Colonic mucosa (tissue), 4 donors: Measurements from ENCODE around the gene PARG. TPM values are rescaled to one million over a fixed set of nuclear protein-coding genes. Genes with fewer than 3 reads are reported as not detected.
"Not testable (repeated sequence)": the region's sequence is repeated elsewhere in the genome, so short reads cannot be mapped to it uniquely, and the experiment has no call there.

Source experiments
- DNase-seq: peaks from one replicate; pipeline ENCODE4 v3.0.0-alpha.2; 2020
- H3K27ac ChIP-seq: fragments of 200-600 bp; one replicate; pipeline ENCODE4 v1.8.0; 2021
- H3K27me3 ChIP-seq: fragments of 200-600 bp; one replicate; pipeline ENCODE4 v1.8.0; 2021
- H3K36me3 ChIP-seq: fragments of 200-600 bp; one replicate; pipeline ENCODE4 v1.8.0; 2021
- H3K4me1 ChIP-seq: fragments of 200-600 bp; one replicate; pipeline ENCODE4 v1.8.0; 2021; ENCODE audit warnings: mild to moderate bottlenecking
- H3K4me3 ChIP-seq: fragments of 200-600 bp; one replicate; pipeline ENCODE4 v1.8.0; 2021
- H3K9ac ChIP-seq, 2 donors: one replicate each; pipeline ENCODE4 v1.7.0; 2013; ENCODE audit warnings: control low read depth in 2 of 2, low read depth in 2 of 2, low read length in 2 of 2
- H3K9me3 ChIP-seq: fragments of 200-600 bp; one replicate; pipeline ENCODE4 v1.8.0; 2021
- intact Hi-C: fragments of 100-400 bp; cut with DNase I; formaldehyde crosslinking; loops from one replicate; pipeline ENCODE4 v1.14.1; 2022
- total RNA-seq, 2 donors: library from RNA; stranded (reverse); fragmentation: NEBNext Ultra II Directional in 1 of 2; extraction: Animal tissue kit (Norgen Biotek cat#: 25700) in 1 of 2; gene quantifications; one replicate each; pipeline ENCODE4 v1.2.1, GENCODE V29; 2021
- TF ChIP-seq, protein P1 (sequence below): fragments of 200-600 bp; IDR thresholded peaks from one replicate; pipeline ENCODE4 v1.8.0; 2022; ENCODE audit warnings: antibody characterized with exemption, mild to moderate bottlenecking
- donor health status: healthy.
- donor health status: DM: no; HTN: no; CAD: no.
- donor health status: DM: no; HTN: no; CAD: no.

The PARG gene
- total RNA-seq, 2 donors from 2014 or later = 26.1 to 29.6 TPM

DNA sequence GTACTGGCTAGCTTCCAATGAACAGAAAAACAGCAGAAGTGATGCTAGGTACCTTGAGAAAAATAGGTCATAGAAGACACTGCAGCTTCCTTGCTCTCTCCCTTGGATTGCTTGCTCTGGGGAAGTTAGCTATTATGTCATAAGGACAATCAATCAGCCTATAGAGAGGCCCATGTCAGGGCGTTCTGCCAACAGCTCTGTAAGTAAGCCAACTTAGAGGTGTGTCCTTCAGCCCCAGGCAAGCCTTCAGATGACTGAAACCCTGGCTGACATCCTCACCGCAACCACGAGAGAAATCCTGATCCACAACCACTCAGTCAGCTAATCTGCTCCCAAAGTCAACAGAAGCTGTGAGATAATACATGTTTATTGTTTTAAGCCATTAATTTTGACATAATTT lies 58.0 kb downstream of the PARG start:
- DNase-seq = peak; percentile 39
- H3K36me3 ChIP-seq, H3K4me3 ChIP-seq, H3K9me3 ChIP-seq, H3K27ac ChIP-seq, H3K4me1 ChIP-seq, H3K27me3 ChIP-seq, H3K9ac ChIP-seq, intact Hi-C loops: not testable (repeated sequence)

DNA sequence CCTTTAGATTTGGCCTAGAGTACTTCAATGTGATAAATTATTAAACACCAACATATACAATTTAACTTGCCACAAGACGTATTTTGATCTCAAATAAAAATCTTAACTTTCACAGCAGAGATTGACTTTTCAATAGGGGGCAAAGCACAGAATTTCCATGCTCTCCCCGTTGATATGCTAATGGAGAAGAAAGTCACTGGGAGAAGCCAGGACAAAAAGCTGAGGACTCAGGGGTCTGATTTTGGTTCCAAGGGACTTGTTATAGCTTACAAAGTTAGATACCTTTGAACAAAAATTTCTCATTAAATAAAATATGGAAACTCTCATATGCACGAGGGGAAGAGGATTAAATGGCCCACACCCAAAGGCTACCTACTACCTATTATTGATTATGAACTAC lies 59.5 kb downstream of the PARG start:
- H3K27ac ChIP-seq, H3K4me3 ChIP-seq, intact Hi-C loops, DNase-seq, H3K4me1 ChIP-seq, H3K27me3 ChIP-seq, H3K36me3 ChIP-seq, H3K9ac ChIP-seq, H3K9me3 ChIP-seq: not testable (repeated sequence)

DNA sequence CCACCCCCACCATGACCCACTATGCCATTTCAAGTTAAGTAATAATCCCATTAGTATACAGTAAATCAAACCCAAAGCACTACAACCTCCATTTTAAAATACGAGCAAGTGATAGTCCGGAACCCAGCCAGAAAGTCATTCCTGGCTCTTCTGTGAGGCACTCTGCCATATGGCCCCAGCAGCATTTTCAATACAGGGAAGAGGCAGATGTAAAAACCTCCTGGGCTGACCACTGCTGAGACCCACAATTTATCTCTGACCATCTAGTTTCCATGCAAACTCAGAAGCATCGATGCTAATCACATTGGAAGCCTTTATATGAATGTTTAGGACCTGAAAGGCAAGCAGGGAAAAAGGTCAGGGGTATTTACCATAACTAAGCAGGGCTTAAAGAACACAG lies 69.1 kb downstream of the PARG start:
- DNase-seq, H3K27ac ChIP-seq, H3K27me3 ChIP-seq, H3K9ac ChIP-seq, H3K9me3 ChIP-seq, H3K4me3 ChIP-seq, H3K4me1 ChIP-seq, intact Hi-C loops, H3K36me3 ChIP-seq: not testable (repeated sequence)

DNA sequence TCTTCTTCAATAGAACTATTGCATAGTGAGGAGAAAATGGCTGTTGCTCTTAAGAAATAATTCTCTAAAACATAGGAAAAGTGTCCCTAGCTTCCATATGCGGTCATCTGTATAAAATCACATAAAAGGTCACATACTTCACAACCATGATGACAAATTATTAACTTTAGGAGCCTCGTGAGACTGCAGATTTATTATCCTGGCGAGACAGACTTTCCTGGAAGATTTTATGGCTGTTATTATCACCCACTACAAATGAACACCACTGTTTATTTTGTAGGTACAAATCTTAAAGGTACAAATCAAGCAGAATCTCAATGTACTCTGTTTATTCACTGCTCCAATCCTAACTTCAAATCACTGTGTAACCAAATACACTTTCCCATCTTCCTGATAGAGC lies 70.4 kb downstream of the PARG start:
- H3K36me3 ChIP-seq, DNase-seq, intact Hi-C loops, H3K4me3 ChIP-seq, H3K4me1 ChIP-seq, H3K27ac ChIP-seq, H3K27me3 ChIP-seq, H3K9me3 ChIP-seq, H3K9ac ChIP-seq: not testable (repeated sequence)

DNA sequence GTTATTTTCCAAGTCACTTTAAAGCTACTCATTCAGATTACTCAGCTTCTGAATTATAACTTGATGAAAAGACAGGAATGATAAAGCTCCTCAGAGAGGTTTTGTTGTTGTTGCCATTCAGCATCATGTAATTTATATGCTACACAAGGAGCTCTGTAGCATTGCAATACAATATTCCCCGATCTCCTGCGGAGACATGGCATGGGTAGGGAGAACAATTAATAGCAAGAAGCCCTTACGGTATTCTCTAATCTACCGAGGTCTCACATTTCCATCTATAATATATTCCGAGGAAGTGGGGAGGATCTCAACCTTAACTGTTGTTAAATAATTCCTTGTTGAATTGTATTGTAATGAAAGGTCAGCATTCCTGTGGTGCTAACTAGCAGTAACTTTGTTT lies 81.9 kb downstream of the PARG start:
- not testable (repeated sequence) for H3K27me3 ChIP-seq

DNA sequence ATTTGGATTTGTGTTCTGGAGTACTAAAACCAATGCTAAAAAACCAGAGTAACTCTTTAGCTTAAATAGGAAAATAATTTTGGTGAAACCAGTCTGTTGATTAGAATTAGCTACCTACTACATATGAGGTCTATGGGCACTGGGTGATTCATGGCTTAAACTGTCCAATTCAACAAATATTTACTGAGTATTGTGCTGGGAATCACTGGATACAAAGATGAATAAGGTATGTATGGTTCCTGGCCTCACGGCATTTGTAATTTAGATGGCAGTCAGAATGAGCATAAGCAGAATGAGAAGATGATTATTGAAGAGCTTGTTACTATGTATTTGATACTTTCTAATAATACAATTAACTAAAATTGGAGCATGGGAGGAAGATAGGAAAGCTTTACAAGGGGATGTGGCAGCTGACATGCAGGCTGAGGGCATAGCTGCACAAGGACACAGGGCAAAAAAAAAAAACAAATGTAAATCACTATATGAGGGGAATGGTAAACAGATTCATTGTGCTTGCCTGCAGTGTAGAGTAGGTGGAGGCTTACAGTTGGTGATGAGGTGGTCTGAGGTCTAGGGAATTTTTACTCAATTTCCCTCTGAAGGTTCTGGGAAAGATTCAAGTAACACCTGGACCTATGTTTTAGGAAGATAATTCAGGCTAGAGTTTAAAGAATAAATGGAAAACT lies 83.0 kb downstream of the PARG start:
- H3K27me3 ChIP-seq, H3K9me3 ChIP-seq, DNase-seq, H3K4me1 ChIP-seq, intact Hi-C loops, H3K9ac ChIP-seq, H3K36me3 ChIP-seq, H3K27ac ChIP-seq, H3K4me3 ChIP-seq: not testable (repeated sequence)

More for the DNA sequence above, 81.9 kb downstream of the PARG start:
- H3K4me3 ChIP-seq, H3K36me3 ChIP-seq, DNase-seq, H3K27ac ChIP-seq, H3K9ac ChIP-seq, H3K9me3 ChIP-seq, H3K4me1 ChIP-seq, intact Hi-C loops: not testable (repeated sequence)

DNA sequence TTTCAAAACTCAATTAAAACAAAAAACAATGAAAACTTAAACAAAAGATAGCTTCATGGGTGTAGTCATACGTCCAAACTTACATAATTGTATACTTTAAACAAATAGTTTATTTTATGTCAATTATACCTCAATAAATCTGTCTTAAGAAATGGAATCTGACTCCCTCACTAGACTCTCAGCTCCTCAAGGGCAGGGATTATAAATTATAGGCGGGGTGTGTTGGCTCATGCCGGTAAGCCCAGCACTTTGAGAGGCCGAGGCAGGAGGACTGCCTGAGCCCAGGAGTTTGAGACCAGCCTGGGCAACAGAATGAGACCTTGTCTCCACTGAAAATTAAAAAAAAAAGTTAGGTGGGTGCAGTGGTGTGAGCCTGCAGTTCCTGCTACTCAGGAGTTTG lies 92.3 kb downstream of the PARG start:
- H3K27me3 ChIP-seq, H3K9ac ChIP-seq, H3K4me1 ChIP-seq, H3K4me3 ChIP-seq, DNase-seq, H3K27ac ChIP-seq, H3K9me3 ChIP-seq, intact Hi-C loops, H3K36me3 ChIP-seq: not testable (repeated sequence)

DNA sequence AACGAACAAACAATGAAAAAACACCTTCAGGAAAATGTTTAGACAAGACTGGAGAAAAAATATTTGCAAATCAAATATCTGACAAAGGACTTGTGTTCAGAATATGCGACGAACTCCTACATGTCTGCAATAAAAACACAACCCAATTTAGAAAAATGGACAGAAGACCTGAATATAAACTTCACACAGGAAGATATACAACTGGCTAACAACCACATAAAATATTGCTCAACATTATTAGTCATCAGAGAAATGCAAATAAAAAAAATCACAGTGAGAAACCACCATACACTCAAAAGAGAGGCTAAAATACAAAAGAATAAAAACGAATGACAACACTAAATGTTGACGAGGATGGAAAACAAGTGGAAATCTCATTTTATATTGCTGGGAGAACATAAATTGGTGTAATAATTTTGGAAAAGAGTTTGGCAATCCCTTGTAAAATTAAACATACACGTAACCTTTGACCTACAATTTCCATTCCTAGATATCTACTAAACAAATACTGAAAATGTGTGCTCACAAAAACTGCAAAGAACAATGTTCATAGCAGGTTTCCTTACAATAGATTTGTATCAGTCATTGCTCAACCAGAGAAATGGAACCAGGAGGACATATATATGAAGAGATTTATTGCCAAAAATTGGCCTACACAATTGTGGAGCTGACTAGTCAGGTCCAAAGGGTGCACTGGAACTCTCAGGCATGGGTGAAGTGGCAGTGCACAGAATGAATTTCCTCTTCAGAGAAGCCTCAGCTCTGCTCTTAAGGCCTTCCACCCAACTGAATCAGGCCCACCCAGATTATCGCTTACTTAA lies 96.8 kb downstream of the PARG start:
- TF ChIP-seq, protein P1, sequence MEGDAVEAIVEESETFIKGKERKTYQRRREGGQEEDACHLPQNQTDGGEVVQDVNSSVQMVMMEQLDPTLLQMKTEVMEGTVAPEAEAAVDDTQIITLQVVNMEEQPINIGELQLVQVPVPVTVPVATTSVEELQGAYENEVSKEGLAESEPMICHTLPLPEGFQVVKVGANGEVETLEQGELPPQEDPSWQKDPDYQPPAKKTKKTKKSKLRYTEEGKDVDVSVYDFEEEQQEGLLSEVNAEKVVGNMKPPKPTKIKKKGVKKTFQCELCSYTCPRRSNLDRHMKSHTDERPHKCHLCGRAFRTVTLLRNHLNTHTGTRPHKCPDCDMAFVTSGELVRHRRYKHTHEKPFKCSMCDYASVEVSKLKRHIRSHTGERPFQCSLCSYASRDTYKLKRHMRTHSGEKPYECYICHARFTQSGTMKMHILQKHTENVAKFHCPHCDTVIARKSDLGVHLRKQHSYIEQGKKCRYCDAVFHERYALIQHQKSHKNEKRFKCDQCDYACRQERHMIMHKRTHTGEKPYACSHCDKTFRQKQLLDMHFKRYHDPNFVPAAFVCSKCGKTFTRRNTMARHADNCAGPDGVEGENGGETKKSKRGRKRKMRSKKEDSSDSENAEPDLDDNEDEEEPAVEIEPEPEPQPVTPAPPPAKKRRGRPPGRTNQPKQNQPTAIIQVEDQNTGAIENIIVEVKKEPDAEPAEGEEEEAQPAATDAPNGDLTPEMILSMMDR = no peak
- Histone ChIP-seq H3K4me1 (no peaks in the 10 kb centered on the region), H3K4me3 (no peak overlapping the region), H3K36me3 (no peaks in the 10 kb centered on the region), H3K27ac (no peak overlapping the region), H3K9me3 (no peaks in the 10 kb centered on the region), H3K9ac (no peak overlapping the region), H3K27me3 (no peaks in the 10 kb centered on the region)
- peak; percentile 22 for DNase-seq
- intact Hi-C loops = no loop called here

DNA sequence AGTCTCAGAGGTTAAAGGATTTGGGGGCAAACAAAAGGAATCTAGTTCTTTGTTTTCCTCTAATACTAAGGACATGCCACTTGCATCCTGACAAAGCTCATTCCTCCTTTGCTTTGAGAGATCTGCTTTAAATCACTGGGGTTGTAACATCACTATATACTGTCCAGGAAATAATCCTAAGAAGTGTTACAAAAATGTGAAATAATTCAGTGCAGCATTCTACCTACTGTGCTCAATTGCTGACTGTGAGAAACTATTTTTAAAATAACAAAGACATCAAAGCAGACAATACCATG lies 99.5 kb downstream of the PARG start:
- DNase-seq, intact Hi-C loops, H3K4me3 ChIP-seq, H3K9me3 ChIP-seq, H3K4me1 ChIP-seq, H3K9ac ChIP-seq, H3K27ac ChIP-seq, H3K36me3 ChIP-seq, H3K27me3 ChIP-seq: not testable (repeated sequence)
